Suprapubic skin (tissue), 4 donors: ENCODE results near the gene SPOCK1. TPM values are rescaled to one million over a fixed set of nuclear protein-coding genes. Genes with fewer than 3 reads are reported as not detected.
A peak's percentile ranks its signal among the peaks of the same experiment; 100 is the strongest.
"Not testable (repeated sequence)": the region's sequence is repeated elsewhere in the genome, so short reads cannot be mapped to it uniquely, and the experiment has no call there.

Source experiments
- DNase-seq, 2 donors: peaks; one replicate each; pipeline ENCODE4 v3.0.0-alpha.2; 2019; ENCODE audit warnings: low spot score in 2 of 2
- H3K27ac ChIP-seq: fragments of 200-600 bp; sonication (generic); one replicate; pipeline ENCODE4 v1.5.1; 2019
- H3K27me3 ChIP-seq: fragments of 200-600 bp; sonication (generic); one replicate; pipeline ENCODE4 v1.5.1; 2019
- H3K36me3 ChIP-seq: fragments of 200-600 bp; sonication (generic); one replicate; pipeline ENCODE4 v1.5.1; 2019
- H3K4me1 ChIP-seq: fragments of 200-600 bp; sonication (generic); one replicate; pipeline ENCODE4 v1.5.1; 2019
- H3K4me3 ChIP-seq: fragments of 200-600 bp; sonication (generic); one replicate; pipeline ENCODE4 v1.5.1; 2019; ENCODE audit warnings: mild to moderate bottlenecking
- H3K9me3 ChIP-seq: fragments of 200-600 bp; sonication (generic); one replicate; pipeline ENCODE4 v1.5.1; 2019
- CTCF ChIP-seq, 2 donors: fragments of 200-600 bp in 1 of 2; fragments of 450-650 bp in 1 of 2; sonication (generic) in 1 of 2; IDR thresholded peaks; one replicate each; pipeline ENCODE4 v1.5.1; 2016 to 2019; ENCODE audit warnings: antibody characterized with exemption in 2 of 2, mild to moderate bottlenecking in 1 of 2, moderate library complexity in 1 of 2
- EP300 ChIP-seq: sonication (generic); formaldehyde crosslinking; IDR thresholded peaks from one replicate; pipeline ENCODE4 v1.6.1; 2017; ENCODE audit warnings: antibody characterized with exemption
- POLR2A ChIP-seq, 2 donors: fragments of 450-650 bp; IDR thresholded peaks; one replicate each; pipeline ENCODE4 v1.6.1; 2017; ENCODE audit warnings: antibody characterized with exemption in 2 of 2, mild to moderate bottlenecking in 2 of 2, moderate library complexity in 2 of 2
- POLR2AphosphoS5 ChIP-seq, 3 donors: sonication (generic); formaldehyde crosslinking; IDR thresholded peaks; one replicate each; pipeline ENCODE4 v1.6.1; 2017; ENCODE audit warnings: antibody characterized with exemption in 3 of 3
- WGBS: methylation state at CpG from one replicate; pipeline ENCODE4 v1.1.5; 2018; 5-methylcytosine and 5-hydroxymethylcytosine counted together
- total RNA-seq, 4 donors: library from RNA; depleted of rRNA; stranded (reverse); fragments of >200 nt; gene quantifications; one replicate each; pipeline ENCODE4 v1.1.0, GENCODE V29; 2016

Gene SPOCK1
- total RNA-seq, 4 donors from 2014 or later, result 3.9 to 11.6 (median 5.4) TPM

GRCh38 chr5:137501846-137502406 is 2.8 kb upstream of the SPOCK1 start:
- Histone ChIP-seq H3K36me3 (no peaks in the 10 kb centered on the region), H3K27me3 (peaks cover 30% of the 10 kb centered on the region), H3K4me1 (peaks cover 13% of the 10 kb centered on the region), H3K27ac (no peak overlapping the region), H3K4me3 (no peak overlapping the region), H3K9me3 (no peaks in the 10 kb centered on the region)
- no peak for TF ChIP-seq CTCF (IDR thresholded peaks at IDR 0.05)
- no peak for TF ChIP-seq POLR2AphosphoS5 (IDR thresholded peaks at IDR 0.05)
- TF ChIP-seq POLR2A (IDR thresholded peaks at IDR 0.05), result no peak
- TF ChIP-seq EP300, result no peak
- DNase-seq, result no peak
- 73% methylated on average over 3 of the region's 3 CpGs for WGBS

- WGBS, result 82% methylated on average over 4 of the region's 4 CpGs
Observed at GRCh38 chr5:137501226-137501625, 2.1 kb upstream of the SPOCK1 start.

GRCh38 chr5:137500615-137501225 is 1.6 kb upstream of the SPOCK1 start:
- DNase-seq, result no peak
- no peaks in the 10 kb centered on the region for H3K36me3 ChIP-seq
- H3K27me3 ChIP-seq, result peaks cover 30% of the 10 kb centered on the region
- WGBS, result 85% methylated on average over 11 of the region's 11 CpGs
- no peaks in the 10 kb centered on the region for H3K9me3 ChIP-seq
- H3K4me3 ChIP-seq, result no peak overlapping the region
- TF ChIP-seq CTCF (IDR thresholded peaks at IDR 0.05) (no peak), POLR2AphosphoS5 (IDR thresholded peaks at IDR 0.05) (no peak), EP300 (no peak), POLR2A (IDR thresholded peaks at IDR 0.05) (no peak)
- no peak overlapping the region for H3K27ac ChIP-seq
- peaks cover 13% of the 10 kb centered on the region for H3K4me1 ChIP-seq

More at GRCh38 chr5:137501226-137501625, 2.1 kb upstream of the SPOCK1 start:
- Histone ChIP-seq H3K4me3 (no peak overlapping the region), H3K36me3 (no peaks in the 10 kb centered on the region), H3K9me3 (no peaks in the 10 kb centered on the region), H3K4me1 (peaks cover 13% of the 10 kb centered on the region), H3K27ac (no peak overlapping the region), H3K27me3 (peaks cover 30% of the 10 kb centered on the region)
- TF ChIP-seq POLR2AphosphoS5 (IDR thresholded peaks at IDR 0.05) (no peak), EP300 (no peak), CTCF (IDR thresholded peaks at IDR 0.05) (no peak), POLR2A (IDR thresholded peaks at IDR 0.05) (no peak)
- DNase-seq, result no peak

- not testable (repeated sequence) for H3K27ac ChIP-seq, H3K4me3 ChIP-seq, H3K36me3 ChIP-seq, H3K9me3 ChIP-seq, DNase-seq
- Histone ChIP-seq H3K4me1 (peaks cover 13% of the 10 kb centered on the region), H3K27me3 (peaks cover 27% of the 10 kb centered on the region)
- no CpG with 5 or more reads among the region's 5 CpGs for WGBS
Observed at GRCh38 chr5:137499506-137499847, 351 bp upstream of the SPOCK1 start.

- Histone ChIP-seq H3K27ac (no peak overlapping the region), H3K4me1 (peaks cover 13% of the 10 kb centered on the region), H3K9me3 (no peaks in the 10 kb centered on the region), H3K27me3 (peaks cover 22% of the 10 kb centered on the region), H3K4me3 (peak overlapping the region; percentile 52), H3K36me3 (no peaks in the 10 kb centered on the region)
- 18% methylated on average over 8 of the region's 57 CpGs for WGBS
- no peak for TF ChIP-seq POLR2AphosphoS5 (IDR thresholded peaks at IDR 0.05)
- no peak for TF ChIP-seq CTCF (IDR thresholded peaks at IDR 0.05)
- no peak for TF ChIP-seq POLR2A (IDR thresholded peaks at IDR 0.05)
- DNase-seq, result peak in 1 of 2 donors; percentile 79
Observed at GRCh38 chr5:137498301-137498735, 808 bp downstream of the SPOCK1 start.
